Left hindlimb (tissue), 1 donor: Measurements from ENCODE around the gene HSD17B12.
"Not testable (repeated sequence)": the region's sequence is repeated elsewhere in the genome, so short reads cannot be mapped to it uniquely, and the experiment has no call there.

Source experiments
- DNase-seq: peaks from one replicate; pipeline ENCODE4 v3.0.0-alpha.2; 2018

The HSD17B12 gene

GRCh38 chr11:43680521-43681400 is at the start of gene HSD17B12:
TSS of gene HSD17B12 (plus strand) at chr11:43680738. CDS start at chr11:43680828, 90 bp downstream.
- peak; percentile 99 for DNase-seq

DNA sequence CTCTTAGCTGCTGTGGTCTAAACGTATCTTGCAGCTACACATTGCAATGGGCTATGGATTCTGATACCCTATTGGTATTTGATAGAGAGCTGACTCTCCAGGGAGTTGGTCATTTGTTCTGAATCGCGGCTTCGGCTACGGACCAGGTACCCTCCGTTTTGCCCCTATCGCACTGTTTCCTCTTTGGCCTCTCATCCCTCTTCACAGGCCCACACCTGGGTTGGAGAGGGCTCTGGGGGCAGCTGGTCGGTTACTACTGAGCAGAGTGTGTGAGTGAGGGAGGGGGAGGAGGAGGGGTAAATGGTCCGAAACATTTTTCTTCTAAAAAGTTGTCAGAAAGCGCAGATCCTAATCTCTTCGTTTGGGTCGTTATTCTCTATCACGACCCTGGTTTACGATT is 48.8 kb upstream of the HSD17B12 start:
- DNase-seq, result no peak

- no peak for DNase-seq
Observed at GRCh38 chr11:43632181-43632580, 48.4 kb upstream of the HSD17B12 start.

- no peak for DNase-seq
Observed at GRCh38 chr11:43638717-43639116, 41.8 kb upstream of the HSD17B12 start.

- DNase-seq, result no peak
Observed at GRCh38 chr11:43639224-43639623, 41.3 kb upstream of the HSD17B12 start.

GRCh38 chr11:43639920-43640319 is 40.6 kb upstream of the HSD17B12 start:
- no peak for DNase-seq

GRCh38 chr11:43643898-43644620 is 36.5 kb upstream of the HSD17B12 start:
- DNase-seq, result peak; percentile 91

- no peak for DNase-seq
Observed at GRCh38 chr11:43644621-43645299, 35.8 kb upstream of the HSD17B12 start.

DNA sequence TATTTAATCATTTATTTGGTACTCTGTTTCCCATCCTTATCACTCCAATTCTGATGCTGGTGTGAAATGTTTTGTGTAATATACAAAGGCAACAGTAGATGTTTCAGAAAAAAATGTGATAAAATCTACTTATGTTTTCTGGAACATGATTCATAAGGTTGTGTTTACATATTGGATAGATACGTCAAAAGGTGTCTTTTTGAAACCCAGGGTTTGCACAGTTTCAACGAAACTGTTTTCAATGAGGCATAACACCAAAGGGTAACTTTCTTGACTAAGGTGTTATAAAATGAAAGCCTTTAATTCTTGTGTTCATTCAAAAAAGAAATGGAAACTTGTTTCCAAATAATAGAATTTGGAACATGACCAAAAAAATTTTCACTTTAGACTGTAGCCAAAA is 33.8 kb upstream of the HSD17B12 start:
- no peak for DNase-seq

GRCh38 chr11:43648888-43649287 is 31.6 kb upstream of the HSD17B12 start:
- no peak for DNase-seq

DNA sequence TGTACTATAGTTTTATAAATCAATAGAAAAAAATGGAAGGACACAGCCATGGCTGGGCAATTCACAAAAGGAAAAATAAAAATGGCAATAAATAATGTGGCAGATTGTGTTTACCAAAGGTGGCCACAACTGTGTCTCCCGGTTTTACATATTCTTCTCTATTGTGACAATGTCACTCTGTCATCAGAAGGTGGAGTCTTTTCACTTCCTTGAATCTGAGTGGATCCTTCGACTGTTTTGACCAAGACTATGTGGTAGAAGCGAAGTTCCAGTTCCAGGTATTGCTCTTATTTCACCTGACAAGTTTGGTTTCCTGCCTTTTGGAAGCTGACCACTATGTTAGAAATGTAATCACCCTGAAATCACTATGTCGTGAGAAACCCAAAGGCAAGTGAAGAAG is 31.0 kb upstream of the HSD17B12 start:
- DNase-seq, result no peak

DNA sequence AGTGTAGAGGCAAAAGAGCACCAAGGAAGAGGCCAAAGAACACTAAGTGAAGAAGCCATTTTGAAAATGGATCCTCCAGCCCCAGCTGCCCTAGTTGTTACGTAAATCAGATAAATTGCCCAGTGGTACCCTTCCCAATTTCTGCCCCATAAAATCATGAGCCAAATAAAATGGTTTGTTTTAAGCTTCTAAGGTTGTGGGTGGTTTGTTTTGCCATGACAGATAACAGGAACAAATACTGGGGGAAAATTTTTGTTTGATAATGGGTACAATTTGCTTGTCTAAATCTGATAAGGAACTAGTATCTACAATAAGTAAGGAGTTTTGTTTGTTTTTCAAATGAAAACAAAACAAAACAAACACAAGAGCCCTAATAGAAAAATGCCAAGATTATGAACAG is 30.6 kb upstream of the HSD17B12 start:
- no peak for DNase-seq

DNA sequence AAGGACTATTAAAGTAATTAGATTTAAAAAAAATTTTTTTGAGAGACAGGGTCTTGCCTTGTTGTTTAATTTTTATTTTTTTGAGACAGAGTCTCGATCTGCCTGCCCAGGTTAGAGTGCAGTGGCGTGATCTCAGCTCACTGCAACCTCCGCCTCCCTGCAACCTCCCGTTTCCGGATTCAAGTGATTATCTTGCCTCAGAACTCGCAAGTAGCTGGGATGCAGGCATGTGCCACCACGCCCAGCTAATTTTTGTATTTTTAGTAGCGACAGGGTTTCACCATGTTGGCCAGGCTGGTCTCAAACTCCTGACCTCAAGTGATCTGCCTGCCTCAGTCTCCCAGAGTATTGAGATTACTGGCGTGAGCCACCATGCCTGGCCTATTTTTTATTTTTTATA is 17.5 kb upstream of the HSD17B12 start:
- not testable (repeated sequence) for DNase-seq

DNA sequence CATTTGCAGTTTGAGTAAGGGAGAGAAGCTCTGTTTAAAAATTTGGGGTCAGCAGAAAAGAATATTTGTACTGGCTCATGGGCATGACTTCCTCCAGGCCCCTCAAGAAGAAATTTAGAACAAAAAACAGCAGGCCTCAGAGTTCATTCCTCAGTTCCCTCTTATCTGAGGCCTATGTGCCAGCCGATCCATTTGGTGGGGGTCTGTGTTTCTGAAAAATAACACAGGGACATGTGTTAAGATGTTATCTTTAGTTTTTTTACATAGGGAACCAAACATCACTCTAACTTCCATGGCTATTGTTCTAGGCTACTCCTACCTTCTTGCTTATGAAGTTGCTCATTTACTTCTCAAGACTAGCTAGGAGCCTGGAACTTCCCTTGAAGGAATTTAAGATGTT is 16.2 kb upstream of the HSD17B12 start:
- no peak for DNase-seq

GRCh38 chr11:43671284-43671683 is 9.3 kb upstream of the HSD17B12 start:
- DNase-seq, result not testable (repeated sequence)

- DNase-seq, result no peak
Observed at GRCh38 chr11:43674560-43674959, 6.0 kb upstream of the HSD17B12 start.

DNA sequence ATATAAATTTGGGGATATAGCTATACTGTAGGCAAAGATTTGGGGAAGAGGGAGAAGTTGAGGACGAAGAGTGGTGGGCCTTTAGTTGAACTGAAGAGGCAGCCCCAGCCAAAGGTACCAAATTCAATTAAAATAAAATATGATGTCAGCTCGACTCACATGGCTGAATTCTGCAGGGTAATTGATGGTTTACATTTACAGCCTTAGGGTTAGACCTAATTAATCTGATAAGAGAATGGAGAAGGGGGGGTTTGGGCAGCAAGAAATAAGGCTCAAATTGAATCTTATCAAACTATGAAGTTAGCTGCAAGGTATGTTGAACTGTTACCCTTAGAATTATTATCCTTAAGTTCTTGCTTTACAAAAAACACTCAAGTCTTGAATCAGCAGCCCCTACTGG is 3.6 kb upstream of the HSD17B12 start:
- DNase-seq, result no peak

DNA sequence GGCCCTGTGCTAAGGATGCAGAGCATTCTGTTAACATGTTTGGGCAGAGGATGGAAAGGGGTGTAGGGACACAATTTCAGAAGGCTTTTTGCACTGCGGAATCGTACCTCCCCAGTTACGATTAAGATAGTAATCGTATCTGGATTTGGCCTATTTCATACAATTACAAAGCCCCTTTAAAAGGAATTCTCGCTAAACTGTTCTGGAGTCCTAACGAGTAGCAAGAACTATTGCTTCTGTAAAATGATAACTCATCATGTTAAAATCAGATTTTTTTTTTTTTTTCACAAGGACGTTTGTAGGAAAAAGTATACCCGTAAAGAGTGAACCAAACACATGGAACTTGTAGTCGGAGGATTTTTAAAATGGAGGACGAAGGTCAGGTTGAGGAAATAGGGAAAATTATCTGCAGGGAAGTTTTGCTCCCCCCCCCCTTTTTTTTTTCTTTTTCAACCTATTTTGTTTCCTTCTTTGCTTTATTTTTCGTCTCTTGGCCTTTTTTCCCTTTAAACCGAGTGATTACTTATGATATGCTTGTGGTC is 934 bp downstream of the HSD17B12 start:
- DNase-seq, result no peak

GRCh38 chr11:43682081-43682480 is 1.5 kb downstream of the HSD17B12 start:
- DNase-seq, result not testable (repeated sequence)

GRCh38 chr11:43685440-43685839 is 4.9 kb downstream of the HSD17B12 start:
- DNase-seq, result no peak

DNA sequence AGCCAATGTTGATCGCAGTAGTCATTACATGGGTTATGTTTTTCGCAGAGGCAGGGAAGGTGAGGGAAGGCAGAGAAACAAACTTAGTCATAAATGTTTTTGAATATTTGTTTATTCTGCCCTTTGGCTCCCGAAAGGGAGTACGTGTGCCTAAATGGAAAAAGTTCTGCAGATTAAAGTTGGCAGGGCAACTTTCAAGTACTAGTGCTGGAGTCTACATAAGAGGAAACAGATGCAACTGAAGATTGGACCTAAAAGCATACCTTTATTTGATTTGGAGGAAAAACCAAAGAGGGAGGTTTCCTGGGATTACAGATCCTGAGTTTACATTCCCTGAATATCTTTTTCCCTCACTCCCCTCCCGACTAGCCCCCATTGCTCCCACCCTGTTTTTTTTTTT is 5.7 kb downstream of the HSD17B12 start:
- no peak for DNase-seq

- DNase-seq, result no peak
Observed at GRCh38 chr11:43687120-43687791, 6.7 kb downstream of the HSD17B12 start.

- DNase-seq, result no peak
Observed at GRCh38 chr11:43688394-43688793, 7.9 kb downstream of the HSD17B12 start.
